Measurements from ENCODE around the gene TNFSF9. TPM values are rescaled to one million over a fixed set of nuclear protein-coding genes. Genes with fewer than 3 reads are reported as not detected.
"Not testable (repeated sequence)": the region's sequence is repeated elsewhere in the genome, so short reads cannot be mapped to it uniquely, and the experiment has no call there.

TNFSF9 gene
- total RNA-seq, 1 donor = 10.5 TPM

DNA sequence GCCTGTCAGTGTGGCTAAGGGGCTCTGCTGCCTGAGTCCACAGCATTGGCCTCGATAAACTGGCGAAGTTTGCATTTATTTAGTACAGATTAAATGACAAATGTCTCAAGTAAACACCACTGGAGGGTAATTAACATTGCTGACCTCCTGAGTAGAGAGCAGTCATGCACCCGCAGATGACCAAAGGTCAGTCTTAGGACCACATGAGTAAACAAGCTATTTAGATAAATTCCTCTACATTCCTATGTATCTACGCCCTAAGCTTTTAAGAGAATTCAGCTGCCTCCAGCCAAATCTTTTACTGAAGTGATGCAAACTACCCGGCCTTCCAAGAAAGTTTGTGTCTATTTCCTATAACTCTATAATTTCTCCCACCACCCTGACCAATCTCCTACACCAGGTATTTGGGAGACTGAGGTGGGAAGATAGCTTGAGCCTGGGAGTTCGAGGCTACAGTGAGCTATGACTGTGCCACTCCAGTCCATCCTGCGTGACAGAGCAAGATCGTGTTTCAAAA, 37.2 kb downstream of the TNFSF9 start:
- Histone ChIP-seq H3K4me1 (ENCODE audit: insufficient read depth, low read length) (no peaks in the 10 kb centered on the region), H3K27me3 (ENCODE audit: insufficient read depth, low read length) (peaks cover 14% of the 10 kb centered on the region), H3K4me3 (ENCODE audit: low read length) (no peak overlapping the region), H3K9me3 (ENCODE audit: low read depth, low read length) (no peaks in the 10 kb centered on the region)

DNA sequence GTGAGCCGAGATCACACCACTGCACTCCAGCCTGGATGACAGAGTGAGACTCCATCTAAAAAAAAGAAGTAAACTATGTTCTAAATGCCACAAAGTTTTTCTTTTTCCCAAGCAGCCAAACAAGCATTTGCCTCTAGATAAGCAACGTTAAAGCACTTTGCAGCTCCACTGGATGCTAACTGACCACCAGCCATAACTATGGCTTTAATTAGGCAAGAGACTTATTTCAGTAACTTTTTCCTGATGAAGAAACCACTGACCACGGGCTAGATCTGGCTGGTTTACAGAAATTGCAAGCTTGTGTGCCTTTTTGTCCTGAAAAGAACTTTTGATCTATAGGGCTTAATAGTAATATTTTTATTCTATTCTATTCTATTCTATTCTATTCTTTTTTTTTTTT, 38.0 kb downstream of the TNFSF9 start:
- H3K27me3 ChIP-seq (ENCODE audit: insufficient read depth, low read length) = peaks cover 14% of the 10 kb centered on the region
- H3K4me1 ChIP-seq (ENCODE audit: insufficient read depth, low read length) = no peaks in the 10 kb centered on the region
- no peak overlapping the region for H3K4me3 ChIP-seq (ENCODE audit: low read length)
- no peaks in the 10 kb centered on the region for H3K9me3 ChIP-seq (ENCODE audit: low read depth, low read length)

GRCh38 chr19:6570764-6571163, 39.9 kb downstream of the TNFSF9 start:
- Histone ChIP-seq H3K9me3 (ENCODE audit: low read depth, low read length) (no peaks in the 10 kb centered on the region), H3K4me3 (ENCODE audit: low read length) (no peak overlapping the region), H3K27me3 (ENCODE audit: insufficient read depth, low read length) (peaks cover 14% of the 10 kb centered on the region), H3K4me1 (ENCODE audit: insufficient read depth, low read length) (no peaks in the 10 kb centered on the region)

DNA sequence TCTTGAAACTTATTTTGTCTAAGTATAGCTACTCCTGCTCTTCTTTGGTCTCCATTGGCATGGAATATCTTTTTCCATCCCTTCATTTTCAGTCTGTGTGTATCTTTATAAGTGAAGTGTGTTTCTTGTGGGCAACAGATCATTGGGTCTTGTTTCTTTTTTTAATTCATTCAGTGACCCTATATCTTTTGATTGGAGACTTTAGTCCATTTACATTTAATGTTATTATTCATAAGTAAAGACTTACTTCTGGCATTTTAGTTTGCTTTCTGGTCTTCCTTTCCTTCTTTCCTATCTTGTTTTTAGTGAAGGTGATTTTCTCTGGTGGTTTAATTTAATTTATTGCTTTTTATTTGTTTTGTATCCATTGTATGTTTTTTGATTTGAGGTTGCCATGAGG, 40.3 kb downstream of the TNFSF9 start:
- peaks cover 1% of the 10 kb centered on the region for H3K4me1 ChIP-seq (ENCODE audit: insufficient read depth, low read length)
- peaks cover 14% of the 10 kb centered on the region for H3K27me3 ChIP-seq (ENCODE audit: insufficient read depth, low read length)
- no peaks in the 10 kb centered on the region for H3K9me3 ChIP-seq (ENCODE audit: low read depth, low read length)
- H3K4me3 ChIP-seq (ENCODE audit: low read length) = no peak overlapping the region

DNA sequence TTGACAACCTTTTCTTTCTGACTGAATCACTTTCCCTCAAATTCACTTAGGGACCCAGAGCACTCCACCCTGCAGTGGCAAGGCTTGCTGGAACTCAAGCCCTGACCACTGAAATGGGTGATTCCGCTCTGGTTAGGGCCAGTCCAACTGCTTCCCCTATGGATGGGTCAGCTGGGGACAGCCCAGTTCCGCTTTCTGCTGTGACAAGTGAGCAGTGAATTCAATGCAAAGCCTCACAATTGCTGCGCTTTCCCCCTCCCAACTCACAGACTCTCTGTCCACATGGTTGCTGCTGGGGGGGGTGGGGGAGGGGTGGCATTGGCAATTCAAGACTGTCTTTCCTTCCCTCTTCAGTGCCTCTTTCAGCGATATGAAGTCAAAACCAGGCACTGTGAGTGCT, 41.4 kb downstream of the TNFSF9 start:
- H3K4me3 ChIP-seq (ENCODE audit: low read length) = no peak overlapping the region
- peaks cover 12% of the 10 kb centered on the region for H3K4me1 ChIP-seq (ENCODE audit: insufficient read depth, low read length)
- H3K9me3 ChIP-seq (ENCODE audit: low read depth, low read length) = no peaks in the 10 kb centered on the region
- H3K27me3 ChIP-seq (ENCODE audit: insufficient read depth, low read length) = peaks cover 14% of the 10 kb centered on the region

DNA sequence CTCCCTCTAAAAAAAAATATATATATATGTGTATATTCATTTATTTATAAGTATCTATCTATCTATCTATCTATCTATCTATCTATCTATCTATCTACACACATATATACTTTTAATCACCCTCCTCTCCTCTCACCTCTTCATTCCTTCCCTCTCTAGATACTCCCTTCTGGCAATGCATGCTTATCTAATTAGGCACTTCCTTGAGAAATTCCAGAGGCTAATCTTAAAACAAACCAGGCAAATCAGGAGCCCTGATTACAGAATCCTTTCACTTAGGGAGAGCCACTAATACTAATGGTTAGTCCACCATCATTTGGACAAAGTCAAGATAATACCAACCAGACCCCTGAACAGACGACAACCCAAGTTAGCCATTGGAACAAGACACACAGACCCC, 42.5 kb downstream of the TNFSF9 start:
- H3K27me3 ChIP-seq (ENCODE audit: insufficient read depth, low read length) = peaks cover 14% of the 10 kb centered on the region
- H3K4me1 ChIP-seq (ENCODE audit: insufficient read depth, low read length) = peaks cover 22% of the 10 kb centered on the region
- H3K9me3 ChIP-seq (ENCODE audit: low read depth, low read length) = no peaks in the 10 kb centered on the region
- no peak overlapping the region for H3K4me3 ChIP-seq (ENCODE audit: low read length)

DNA sequence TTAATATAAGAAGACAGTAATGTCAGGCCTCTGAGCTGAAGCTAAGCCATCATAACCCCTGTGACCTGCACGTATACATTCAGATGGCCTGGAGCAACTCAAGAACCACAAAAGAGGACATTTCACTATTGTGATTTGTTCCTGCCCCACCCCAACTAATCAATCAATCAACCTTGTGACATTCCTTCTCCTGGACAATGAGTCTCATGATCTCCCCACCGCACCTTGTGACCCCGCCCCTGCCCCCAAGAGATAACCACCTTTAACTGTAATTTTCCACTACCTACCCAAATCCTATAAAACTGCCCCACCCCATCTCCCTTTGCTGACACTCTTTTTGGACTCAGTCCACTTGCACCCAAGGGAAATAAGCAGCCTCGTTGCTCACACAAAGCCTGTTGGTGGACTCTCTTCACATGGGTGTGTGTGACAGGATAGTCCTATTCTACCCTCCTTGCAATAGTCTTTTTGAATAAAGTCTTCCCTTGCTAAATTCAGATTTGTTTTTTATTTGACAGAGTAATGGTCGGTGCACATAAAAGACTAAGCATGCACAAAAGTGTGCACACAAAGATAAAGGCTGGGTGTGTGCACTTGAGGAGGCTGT, 46.1 kb downstream of the TNFSF9 start:
- Histone ChIP-seq H3K27me3 (ENCODE audit: insufficient read depth, low read length) (peaks cover 5% of the 10 kb centered on the region), H3K9me3 (ENCODE audit: low read depth, low read length) (no peaks in the 10 kb centered on the region), H3K4me3 (ENCODE audit: low read length) (no peak overlapping the region), H3K4me1 (ENCODE audit: insufficient read depth, low read length) (peaks cover 27% of the 10 kb centered on the region)

- Histone ChIP-seq H3K4me1 (ENCODE audit: insufficient read depth, low read length) (peaks cover 27% of the 10 kb centered on the region), H3K4me3 (ENCODE audit: low read length) (no peak overlapping the region), H3K27me3 (ENCODE audit: insufficient read depth, low read length) (peaks cover 1% of the 10 kb centered on the region), H3K9me3 (ENCODE audit: low read depth, low read length) (no peaks in the 10 kb centered on the region)
These were observed 46.8 kb downstream of the TNFSF9 start for GRCh38 chr19:6577476-6578125.

DNA sequence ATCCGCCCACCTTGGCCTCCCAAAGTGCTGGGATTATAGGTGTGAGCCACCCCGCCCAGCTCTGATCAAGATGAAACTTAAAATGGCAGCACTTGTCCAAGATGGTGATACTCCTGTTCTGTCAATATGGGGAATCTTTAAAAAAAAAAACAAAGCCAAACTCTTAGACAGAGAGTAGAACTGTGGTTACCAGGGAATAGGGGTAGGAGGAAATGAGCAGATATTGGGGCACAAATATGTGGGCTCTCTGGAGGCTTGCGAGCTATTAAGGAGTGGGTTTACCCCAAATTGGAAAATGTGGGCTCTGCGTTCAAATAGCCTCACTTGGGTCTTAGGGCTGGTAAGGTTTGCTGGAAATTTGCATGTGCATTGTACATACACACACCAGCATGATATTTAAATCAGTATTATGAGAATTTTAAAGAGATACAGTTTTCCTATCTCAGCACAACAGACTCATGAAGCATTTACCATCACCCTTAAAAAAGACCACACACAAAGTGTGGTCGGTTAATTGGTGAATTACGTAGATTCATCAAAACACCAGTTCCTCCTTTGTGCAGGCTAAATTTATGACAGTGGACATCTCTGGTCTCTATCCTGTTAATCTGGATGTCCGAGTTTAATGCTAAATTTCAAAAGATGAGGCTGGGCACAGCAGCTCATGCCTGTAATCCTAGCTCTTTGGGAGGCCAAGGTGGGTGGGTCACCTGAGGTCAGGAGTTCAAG, 48.8 kb downstream of the TNFSF9 start:
- Histone ChIP-seq H3K4me1 (ENCODE audit: insufficient read depth, low read length) (peaks cover 27% of the 10 kb centered on the region), H3K9me3 (ENCODE audit: low read depth, low read length) (no peaks in the 10 kb centered on the region), H3K27me3 (ENCODE audit: insufficient read depth, low read length) (no peaks in the 10 kb centered on the region), H3K4me3 (ENCODE audit: low read length) (no peak overlapping the region)

- Histone ChIP-seq H3K27me3 (ENCODE audit: insufficient read depth, low read length) (no peaks in the 10 kb centered on the region), H3K4me1 (ENCODE audit: insufficient read depth, low read length) (peaks cover 27% of the 10 kb centered on the region), H3K4me3 (ENCODE audit: low read length) (no peak overlapping the region), H3K9me3 (ENCODE audit: low read depth, low read length) (no peaks in the 10 kb centered on the region)
These were observed 49.5 kb downstream of the TNFSF9 start for GRCh38 chr19:6580313-6580712.

- H3K9me3 ChIP-seq (ENCODE audit: low read depth, low read length); H3K4me3 ChIP-seq (ENCODE audit: low read length): not testable (repeated sequence)
- Histone ChIP-seq H3K27me3 (ENCODE audit: insufficient read depth, low read length) (peaks cover 16% of the 10 kb centered on the region), H3K4me1 (ENCODE audit: insufficient read depth, low read length) (peaks cover 21% of the 10 kb centered on the region)
These were observed 52.0 kb downstream of the TNFSF9 start for GRCh38 chr19:6582515-6583484.

Other genes with a start within 250 kb of the TNFSF9 start
- gene ACER1, start 197.4 kb upstream of the TNFSF9 start, total RNA-seq = 0.42 TPM
- 31.3 TPM for gene CLPP, start 169.5 kb upstream of the TNFSF9 start, total RNA-seq
- gene ALKBH7, start 158.2 kb upstream of the TNFSF9 start, total RNA-seq = 45.4 TPM
- 1.0 TPM for gene PSPN, start 155.1 kb upstream of the TNFSF9 start, total RNA-seq
- gene GTF2F1, start 137.9 kb upstream of the TNFSF9 start, total RNA-seq = 35.5 TPM
- gene KHSRP, start 106.2 kb upstream of the TNFSF9 start, total RNA-seq = 65.9 TPM
- not detected for gene SLC25A41, start 97.3 kb upstream of the TNFSF9 start, total RNA-seq
- 5.9 TPM for gene SLC25A23, start 71.2 kb upstream of the TNFSF9 start, total RNA-seq
- gene CRB3, start 66.8 kb upstream of the TNFSF9 start, total RNA-seq = 4.0 TPM
- gene DENND1C, start 49.2 kb upstream of the TNFSF9 start, total RNA-seq = 23.9 TPM
- gene TUBB4A, start 28.7 kb upstream of the TNFSF9 start, total RNA-seq = 0.10 TPM
- 1.4 TPM for gene CD70, start 60.1 kb downstream of the TNFSF9 start, total RNA-seq
- gene TNFSF14, start 139.1 kb downstream of the TNFSF9 start, total RNA-seq = 13.0 TPM
- gene C3, start 189.6 kb downstream of the TNFSF9 start, total RNA-seq = 3.1 TPM
- gene GPR108, start 206.6 kb downstream of the TNFSF9 start, total RNA-seq = 43.9 TPM
- 4.2 TPM for gene TRIP10, start 208.7 kb downstream of the TNFSF9 start, total RNA-seq
- gene SH2D3A, start 236.4 kb downstream of the TNFSF9 start, total RNA-seq = 14.0 TPM
- 46.8 TPM for gene VAV1, start 241.7 kb downstream of the TNFSF9 start, total RNA-seq

Measured in mononuclear cell (primary cell).